Tibial nerve (tissue), 4 donors: ENCODE results near the gene CCDC14.

Source experiments
- EP300 ChIP-seq, 2 donors: sonication (generic); formaldehyde crosslinking; IDR thresholded peaks; one replicate each; pipeline ENCODE4 v1.6.1; 2017; ENCODE audit warnings: antibody characterized with exemption in 2 of 2, mild to moderate bottlenecking in 1 of 2
- POLR2A ChIP-seq, 2 donors: fragments of 450-650 bp; IDR thresholded peaks; one replicate each; pipeline ENCODE4 v1.6.1; 2017; ENCODE audit warnings: antibody characterized with exemption in 2 of 2, mild to moderate bottlenecking in 2 of 2, moderate library complexity in 2 of 2
- TF ChIP-seq, protein P1 (sequence below), 5 experiments: fragments of 200-600 bp in 3 of 5; fragments of 450-650 bp in 2 of 5; sonication (generic) in 3 of 5; IDR thresholded peaks; one replicate each; pipeline ENCODE4 v1.5.1; 2016 to 2019; ENCODE audit warnings: antibody characterized with exemption in 5 of 5, mild to moderate bottlenecking in 3 of 5, moderate library complexity in 2 of 5

DNA sequence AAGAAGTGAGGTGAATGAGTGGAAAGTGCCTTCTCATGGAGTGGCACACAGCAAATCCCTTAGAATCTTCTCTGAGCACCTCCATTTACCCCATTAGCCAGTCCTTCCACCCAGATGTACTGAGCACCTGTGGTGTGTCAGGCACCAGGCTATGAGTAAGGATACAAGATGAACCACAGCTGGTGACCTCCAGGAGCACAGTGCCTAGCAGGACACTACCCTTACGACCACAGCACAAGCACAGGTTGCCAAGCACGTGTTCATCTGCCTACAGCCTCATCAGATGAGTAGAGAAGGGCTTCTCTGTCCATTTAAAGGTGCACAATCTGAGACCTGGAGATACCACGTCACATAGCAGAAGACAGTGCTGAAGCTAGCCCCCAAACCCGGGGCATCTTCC, 83.1 kb downstream of the CCDC14 start:
- TF ChIP-seq, protein P1, sequence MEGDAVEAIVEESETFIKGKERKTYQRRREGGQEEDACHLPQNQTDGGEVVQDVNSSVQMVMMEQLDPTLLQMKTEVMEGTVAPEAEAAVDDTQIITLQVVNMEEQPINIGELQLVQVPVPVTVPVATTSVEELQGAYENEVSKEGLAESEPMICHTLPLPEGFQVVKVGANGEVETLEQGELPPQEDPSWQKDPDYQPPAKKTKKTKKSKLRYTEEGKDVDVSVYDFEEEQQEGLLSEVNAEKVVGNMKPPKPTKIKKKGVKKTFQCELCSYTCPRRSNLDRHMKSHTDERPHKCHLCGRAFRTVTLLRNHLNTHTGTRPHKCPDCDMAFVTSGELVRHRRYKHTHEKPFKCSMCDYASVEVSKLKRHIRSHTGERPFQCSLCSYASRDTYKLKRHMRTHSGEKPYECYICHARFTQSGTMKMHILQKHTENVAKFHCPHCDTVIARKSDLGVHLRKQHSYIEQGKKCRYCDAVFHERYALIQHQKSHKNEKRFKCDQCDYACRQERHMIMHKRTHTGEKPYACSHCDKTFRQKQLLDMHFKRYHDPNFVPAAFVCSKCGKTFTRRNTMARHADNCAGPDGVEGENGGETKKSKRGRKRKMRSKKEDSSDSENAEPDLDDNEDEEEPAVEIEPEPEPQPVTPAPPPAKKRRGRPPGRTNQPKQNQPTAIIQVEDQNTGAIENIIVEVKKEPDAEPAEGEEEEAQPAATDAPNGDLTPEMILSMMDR (IDR thresholded peaks at IDR 0.05), result no peak
- no peak for TF ChIP-seq POLR2A (IDR thresholded peaks at IDR 0.05)
- TF ChIP-seq EP300 (IDR thresholded peaks at IDR 0.05), result no peak
